ENCODE data around the gene SMIM38.

Gene SMIM38

GRCh38 chr11:69155302-69156234, at the start of gene SMIM38:
TSS of gene SMIM38 (plus strand) at chr11:69155935. CDS start at chr11:69157847, 1,912 bp downstream.
- no peak for TF ChIP-seq POLR2A (IDR thresholded peaks at IDR 0.05; ENCODE audit: low read depth, low read length)
- no peak for FAIRE-seq
- no peak for DNase-seq (ENCODE audit: insufficient read length, low spot score)

GRCh38 chr11:69106031-69106811, 49.5 kb upstream of the SMIM38 start:
- no peak for DNase-seq (ENCODE audit: insufficient read length, low spot score)
- no peak for FAIRE-seq
- no peak for TF ChIP-seq POLR2A (IDR thresholded peaks at IDR 0.05; ENCODE audit: low read depth, low read length)

- no peak for FAIRE-seq
Measured at GRCh38 chr11:69107413-69107812, 48.3 kb upstream of the SMIM38 start.

GRCh38 chr11:69108030-69108429, 47.7 kb upstream of the SMIM38 start:
- TF ChIP-seq POLR2A (IDR thresholded peaks at IDR 0.05; ENCODE audit: low read depth, low read length) = no peak
- FAIRE-seq (no peak), DNase-seq (ENCODE audit: insufficient read length, low spot score) (no peak)

More at GRCh38 chr11:69107413-69107812, 48.3 kb upstream of the SMIM38 start:
- DNase-seq (ENCODE audit: insufficient read length, low spot score) = no peak
- TF ChIP-seq POLR2A (IDR thresholded peaks at IDR 0.05; ENCODE audit: low read depth, low read length) = no peak

GRCh38 chr11:69108559-69108958, 47.2 kb upstream of the SMIM38 start:
- no peak for DNase-seq (ENCODE audit: insufficient read length, low spot score)
- TF ChIP-seq POLR2A (IDR thresholded peaks at IDR 0.05; ENCODE audit: low read depth, low read length) = no peak
- no peak for FAIRE-seq

- DNase-seq (ENCODE audit: insufficient read length, low spot score) (no peak), FAIRE-seq (no peak)
- TF ChIP-seq POLR2A (IDR thresholded peaks at IDR 0.05; ENCODE audit: low read depth, low read length) = no peak
Measured at GRCh38 chr11:69109101-69109500, 46.6 kb upstream of the SMIM38 start.

- TF ChIP-seq POLR2A (IDR thresholded peaks at IDR 0.05; ENCODE audit: low read depth, low read length) = no peak
- DNase-seq (ENCODE audit: insufficient read length, low spot score) (no peak), FAIRE-seq (no peak)
Measured at GRCh38 chr11:69110451-69110850, 45.3 kb upstream of the SMIM38 start.

- DNase-seq (ENCODE audit: insufficient read length, low spot score) (no peak), FAIRE-seq (no peak)
- TF ChIP-seq POLR2A (IDR thresholded peaks at IDR 0.05; ENCODE audit: low read depth, low read length) = no peak
Measured at GRCh38 chr11:69111624-69112542, 43.9 kb upstream of the SMIM38 start.

GRCh38 chr11:69113226-69113625, 42.5 kb upstream of the SMIM38 start:
- no peak for FAIRE-seq
- no peak for DNase-seq (ENCODE audit: insufficient read length, low spot score)
- TF ChIP-seq POLR2A (IDR thresholded peaks at IDR 0.05; ENCODE audit: low read depth, low read length) = no peak

GRCh38 chr11:69113646-69114340, 41.9 kb upstream of the SMIM38 start:
- FAIRE-seq (no peak), DNase-seq (ENCODE audit: insufficient read length, low spot score) (no peak)
- TF ChIP-seq POLR2A (IDR thresholded peaks at IDR 0.05; ENCODE audit: low read depth, low read length) = no peak

GRCh38 chr11:69114362-69114761, 41.4 kb upstream of the SMIM38 start:
- FAIRE-seq (no peak), DNase-seq (ENCODE audit: insufficient read length, low spot score) (no peak)
- no peak for TF ChIP-seq POLR2A (IDR thresholded peaks at IDR 0.05; ENCODE audit: low read depth, low read length)

- no peak for DNase-seq (ENCODE audit: insufficient read length, low spot score)
- no peak for FAIRE-seq
- no peak for TF ChIP-seq POLR2A (IDR thresholded peaks at IDR 0.05; ENCODE audit: low read depth, low read length)
Measured at GRCh38 chr11:69114811-69115523, 40.8 kb upstream of the SMIM38 start.
